ENCODE data around the gene ANKRD63. TPM values are rescaled to one million over a fixed set of nuclear protein-coding genes. Genes with fewer than 3 reads are reported as not detected.

The ANKRD63 gene
- total and polyA plus RNA-seq, 7 donors, result 1.6 TPM; not detected in 6

DNA sequence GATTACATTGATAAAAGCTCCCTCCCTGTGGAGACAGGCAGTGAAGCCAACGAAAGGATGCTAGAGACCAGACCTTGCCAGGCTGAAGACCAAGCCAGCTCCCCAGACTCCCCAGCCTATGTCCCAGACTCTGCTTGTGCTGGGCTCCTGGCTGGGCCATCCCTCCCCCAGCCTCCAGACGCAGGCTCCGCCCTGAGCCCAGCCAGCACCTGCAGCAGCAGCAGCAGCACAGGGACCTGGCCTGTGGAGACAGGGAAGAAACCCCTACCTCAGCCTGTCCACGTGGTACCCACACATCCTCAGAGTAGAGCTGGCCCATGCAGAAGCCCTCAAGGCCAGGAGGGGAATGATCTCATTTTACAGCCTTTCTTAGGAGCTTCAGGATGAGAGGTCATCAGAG is 13.3 kb downstream of the ANKRD63 start:
- H3K27me3 ChIP-seq, result no peaks in the 10 kb centered on the region
- no peaks in the 10 kb centered on the region for H3K36me3 ChIP-seq
- intact Hi-C loops (cut with DNase I), result loop anchor here (10.0 kb wide), 1 partner anchor 485 kb away; the partner anchor contains the start of gene FSIP1
- H3K9me3 ChIP-seq, result no peaks in the 10 kb centered on the region
- TF ChIP-seq, protein P1, sequence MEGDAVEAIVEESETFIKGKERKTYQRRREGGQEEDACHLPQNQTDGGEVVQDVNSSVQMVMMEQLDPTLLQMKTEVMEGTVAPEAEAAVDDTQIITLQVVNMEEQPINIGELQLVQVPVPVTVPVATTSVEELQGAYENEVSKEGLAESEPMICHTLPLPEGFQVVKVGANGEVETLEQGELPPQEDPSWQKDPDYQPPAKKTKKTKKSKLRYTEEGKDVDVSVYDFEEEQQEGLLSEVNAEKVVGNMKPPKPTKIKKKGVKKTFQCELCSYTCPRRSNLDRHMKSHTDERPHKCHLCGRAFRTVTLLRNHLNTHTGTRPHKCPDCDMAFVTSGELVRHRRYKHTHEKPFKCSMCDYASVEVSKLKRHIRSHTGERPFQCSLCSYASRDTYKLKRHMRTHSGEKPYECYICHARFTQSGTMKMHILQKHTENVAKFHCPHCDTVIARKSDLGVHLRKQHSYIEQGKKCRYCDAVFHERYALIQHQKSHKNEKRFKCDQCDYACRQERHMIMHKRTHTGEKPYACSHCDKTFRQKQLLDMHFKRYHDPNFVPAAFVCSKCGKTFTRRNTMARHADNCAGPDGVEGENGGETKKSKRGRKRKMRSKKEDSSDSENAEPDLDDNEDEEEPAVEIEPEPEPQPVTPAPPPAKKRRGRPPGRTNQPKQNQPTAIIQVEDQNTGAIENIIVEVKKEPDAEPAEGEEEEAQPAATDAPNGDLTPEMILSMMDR (IDR thresholded peaks at IDR 0.05), result no peak
- TF ChIP-seq POLR2A (IDR thresholded peaks at IDR 0.05) (no peak), POLR2AphosphoS5 (IDR thresholded peaks at IDR 0.05) (no peak), EP300 (IDR thresholded peaks at IDR 0.05) (no peak)
- WGBS, 2 donors, result 83 to 87% methylated on average over 4 of the region's 4 CpGs
- H3K4me1 ChIP-seq, result peaks cover 0 to 18% (median 12%) of the 10 kb centered on the region in 4 donors
- no peak for DNase-seq
- no peak overlapping the region for H3K27ac ChIP-seq
- H3K4me3 ChIP-seq, result no peak overlapping the region

- Histone ChIP-seq H3K27me3 (no peaks in the 10 kb centered on the region), H3K27ac (peak overlapping the region in 2 of 4 donors; percentile 64 to 82), H3K36me3 (no peaks in the 10 kb centered on the region), H3K4me3 (no peak overlapping the region), H3K9me3 (no peaks in the 10 kb centered on the region), H3K4me1 (peaks cover 0 to 37% (median 12%) of the 10 kb centered on the region in 4 donors)
- TF ChIP-seq EP300 (IDR thresholded peaks at IDR 0.05) (no peak), POLR2AphosphoS5 (IDR thresholded peaks at IDR 0.05) (no peak), POLR2A (IDR thresholded peaks at IDR 0.05) (no peak)
- TF ChIP-seq, protein P1 (IDR thresholded peaks at IDR 0.05), result no peak
- 85 to 92% methylated on average over 4 of the region's 4 CpGs for WGBS, 2 donors
- intact Hi-C loops (cut with DNase I), result loop anchor here (10.0 kb wide), 1 partner anchor 483 kb away; the partner anchor contains the start of gene FSIP1
- no peak for DNase-seq
Observed at GRCh38 chr15:40267670-40268069, 15.2 kb downstream of the ANKRD63 start.

DNA sequence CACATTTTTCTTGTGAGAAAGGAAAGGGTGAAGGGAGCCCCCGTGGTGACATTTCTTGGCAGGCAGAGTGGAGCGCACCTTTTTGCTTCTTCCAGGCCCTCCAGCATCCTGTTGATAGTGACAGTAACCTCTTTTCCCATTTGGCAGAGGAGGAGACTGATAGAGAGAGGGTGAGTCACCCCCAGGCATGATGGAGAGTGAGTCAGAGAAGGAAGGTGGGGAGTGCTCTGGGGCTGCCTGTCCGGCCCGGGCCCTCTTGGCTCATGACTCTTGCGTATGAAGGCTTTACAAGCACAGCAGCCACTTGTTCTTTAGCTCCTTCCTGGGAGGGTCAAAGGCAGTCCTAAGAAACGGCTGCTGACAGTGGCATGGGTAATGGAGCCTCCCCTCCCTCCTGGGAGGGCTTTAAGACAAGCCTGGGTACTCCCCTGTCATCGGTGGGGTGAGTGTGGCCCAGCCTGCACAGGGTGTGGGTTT is 16.0 kb downstream of the ANKRD63 start:
- 68 to 74% methylated on average over 7 of the region's 7 CpGs for WGBS, 2 donors
- peak overlapping the region in 3 of 4 donors; percentile 49 to 82 (median 64) for H3K27ac ChIP-seq
- H3K27me3 ChIP-seq, result no peaks in the 10 kb centered on the region
- TF ChIP-seq POLR2AphosphoS5 (IDR thresholded peaks at IDR 0.05) (peak in 1 of 4 donors; percentile 87), EP300 (IDR thresholded peaks at IDR 0.05) (peak in 1 of 4 donors; percentile 83), POLR2A (IDR thresholded peaks at IDR 0.05) (no peak)
- TF ChIP-seq, protein P1 (IDR thresholded peaks at IDR 0.05), result no peak
- intact Hi-C loops (cut with DNase I), result loop anchor here (10.0 kb wide), 1 partner anchor 482 kb away; the partner anchor contains the start of gene FSIP1
- peak; percentile 93 for DNase-seq
- H3K4me1 ChIP-seq, result peaks cover 0 to 38% (median 12%) of the 10 kb centered on the region in 4 donors
- H3K4me3 ChIP-seq, result no peak overlapping the region
- H3K36me3 ChIP-seq, result no peaks in the 10 kb centered on the region
- H3K9me3 ChIP-seq, result no peaks in the 10 kb centered on the region

- TF ChIP-seq EP300 (IDR thresholded peaks at IDR 0.05) (no peak), POLR2AphosphoS5 (IDR thresholded peaks at IDR 0.05) (no peak), POLR2A (IDR thresholded peaks at IDR 0.05) (no peak)
- TF ChIP-seq, protein P1 (IDR thresholded peaks at IDR 0.05), result no peak
- intact Hi-C loops (cut with DNase I), result loop anchor here (10.0 kb wide), 1 partner anchor 481 kb away; the partner anchor contains the start of gene FSIP1
- 95 to 97% methylated on average over 20 of the region's 20 CpGs for WGBS, 2 donors
- no peak for DNase-seq
- H3K27ac ChIP-seq, result peak overlapping the region in 1 of 4 donors; percentile 82
- no peaks in the 10 kb centered on the region for H3K36me3 ChIP-seq
- H3K4me3 ChIP-seq, result no peak overlapping the region
- H3K4me1 ChIP-seq, result peaks cover 0 to 38% (median 12%) of the 10 kb centered on the region in 4 donors
- no peaks in the 10 kb centered on the region for H3K9me3 ChIP-seq
- H3K27me3 ChIP-seq, result no peaks in the 10 kb centered on the region
Observed at GRCh38 chr15:40265875-40266274, 17.0 kb downstream of the ANKRD63 start.

Data from sigmoid colon (tissue), 7 donors.